Thyroid gland (tissue), 4 donors: ENCODE results near the gene GRPEL1.

Experiments
- POLR2A ChIP-seq, 2 donors: fragments of 450-650 bp; IDR thresholded peaks; one replicate each; pipeline ENCODE4 v1.6.1; 2017; ENCODE audit warnings: antibody characterized with exemption in 2 of 2, mild to moderate bottlenecking in 2 of 2, moderate library complexity in 1 of 2
- TF ChIP-seq, protein P1 (sequence below), 6 experiments: fragments of 200-600 bp in 3 of 6; fragments of 450-650 bp in 3 of 6; sonication (generic) in 3 of 6; IDR thresholded peaks; one replicate each; pipeline ENCODE4 v1.5.1; 2016 to 2019; ENCODE audit warnings: antibody characterized with exemption in 6 of 6, mild to moderate bottlenecking in 2 of 6, inconsistent platforms in 1 of 6, moderate library complexity in 1 of 6

GRCh38 chr4:7029921-7030320, 37.9 kb downstream of the GRPEL1 start:
- TF ChIP-seq POLR2A (IDR thresholded peaks at IDR 0.05) = no peak
- TF ChIP-seq, protein P1, sequence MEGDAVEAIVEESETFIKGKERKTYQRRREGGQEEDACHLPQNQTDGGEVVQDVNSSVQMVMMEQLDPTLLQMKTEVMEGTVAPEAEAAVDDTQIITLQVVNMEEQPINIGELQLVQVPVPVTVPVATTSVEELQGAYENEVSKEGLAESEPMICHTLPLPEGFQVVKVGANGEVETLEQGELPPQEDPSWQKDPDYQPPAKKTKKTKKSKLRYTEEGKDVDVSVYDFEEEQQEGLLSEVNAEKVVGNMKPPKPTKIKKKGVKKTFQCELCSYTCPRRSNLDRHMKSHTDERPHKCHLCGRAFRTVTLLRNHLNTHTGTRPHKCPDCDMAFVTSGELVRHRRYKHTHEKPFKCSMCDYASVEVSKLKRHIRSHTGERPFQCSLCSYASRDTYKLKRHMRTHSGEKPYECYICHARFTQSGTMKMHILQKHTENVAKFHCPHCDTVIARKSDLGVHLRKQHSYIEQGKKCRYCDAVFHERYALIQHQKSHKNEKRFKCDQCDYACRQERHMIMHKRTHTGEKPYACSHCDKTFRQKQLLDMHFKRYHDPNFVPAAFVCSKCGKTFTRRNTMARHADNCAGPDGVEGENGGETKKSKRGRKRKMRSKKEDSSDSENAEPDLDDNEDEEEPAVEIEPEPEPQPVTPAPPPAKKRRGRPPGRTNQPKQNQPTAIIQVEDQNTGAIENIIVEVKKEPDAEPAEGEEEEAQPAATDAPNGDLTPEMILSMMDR (IDR thresholded peaks at IDR 0.05) = no peak
